DND-41 (cell line): ENCODE measurements around the gene PDCD6IP.

ENCODE experiments used
- ATAC-seq: fragments of 200-7000 bp; cut with Tn5 transposase; 3 replicates; pipeline ENCODE4 v1.9.1; 2021; ENCODE audit warnings: low read depth; ENCODE audit not compliant: insufficient read depth
- DNase-seq: peaks from one replicate; pipeline ENCODE4 v3.0.0-alpha.2; 2020
- H2AFZ ChIP-seq: 2 replicates; pipeline ENCODE4 v1.6.0; 2012; ENCODE audit warnings: low read depth, low read length
- H3K27ac ChIP-seq: 2 replicates; pipeline ENCODE4 v1.5.1; 2012; ENCODE audit warnings: low read length, inconsistent platforms
- H3K27me3 ChIP-seq: fragments of 200-600 bp; sonication (generic); 2 replicates; pipeline ENCODE4 v1.6.0; 2012; ENCODE audit warnings: low read length, mild to moderate bottlenecking, inconsistent platforms; ENCODE audit not compliant: insufficient read depth, poor library complexity
- H3K36me3 ChIP-seq: 2 replicates; pipeline ENCODE4 v1.5.1; 2012; ENCODE audit warnings: low read length, inconsistent platforms; ENCODE audit not compliant: insufficient read depth
- H3K4me1 ChIP-seq: 2 replicates; pipeline ENCODE4 v1.5.1; 2012; ENCODE audit warnings: mild to moderate bottlenecking, low read length; ENCODE audit not compliant: insufficient read depth
- H3K4me2 ChIP-seq: 2 replicates; pipeline ENCODE4 v1.6.0; 2012; ENCODE audit warnings: mild to moderate bottlenecking, moderate library complexity, low read length, inconsistent platforms; ENCODE audit not compliant: insufficient read depth
- H3K4me3 ChIP-seq, 2 experiments: fragments of 200-600 bp in 1 of 2; shearing (Covaris generic) in 1 of 2; 2 replicates each; pipeline ENCODE4 v1.5.1; 2012 to 2016; ENCODE audit warnings: inconsistent platforms in 2 of 2, low read length in 2 of 2, mild to moderate bottlenecking in 2 of 2, low read depth in 1 of 2, moderate library complexity in 1 of 2
- H3K79me2 ChIP-seq: 2 replicates; pipeline ENCODE4 v1.6.0; 2012; ENCODE audit warnings: low read length, inconsistent platforms; ENCODE audit not compliant: insufficient read depth
- H3K9ac ChIP-seq: 2 replicates; pipeline ENCODE4 v1.6.0; 2012; ENCODE audit warnings: low read depth, mild to moderate bottlenecking, inconsistent platforms, low read length, moderate library complexity
- H3K9me3 ChIP-seq: 2 replicates; pipeline ENCODE4 v1.5.1; 2012; ENCODE audit warnings: low read length, moderate library complexity, mild to moderate bottlenecking, inconsistent platforms; ENCODE audit not compliant: insufficient read depth, severe bottlenecking
- H4K20me1 ChIP-seq: 2 replicates; pipeline ENCODE4 v1.6.0; 2012; ENCODE audit warnings: low read length; ENCODE audit not compliant: insufficient read depth
- EZH2 ChIP-seq: IDR thresholded peaks from 3 replicates; pipeline ENCODE4 v1.6.1; 2012; ENCODE audit warnings: borderline replicate concordance, low read depth, mild to moderate bottlenecking, moderate library complexity, low read length, inconsistent platforms; ENCODE audit not compliant: severe bottlenecking
- TF ChIP-seq, protein P1 (sequence below): IDR thresholded peaks from 2 replicates; pipeline ENCODE4 v1.5.1; 2012; ENCODE audit warnings: borderline replicate concordance, low read length, moderate library complexity, mild to moderate bottlenecking; ENCODE audit not compliant: poor library complexity, severe bottlenecking; ENCODE audit errors: extremely low read depth

Gene PDCD6IP

DNA sequence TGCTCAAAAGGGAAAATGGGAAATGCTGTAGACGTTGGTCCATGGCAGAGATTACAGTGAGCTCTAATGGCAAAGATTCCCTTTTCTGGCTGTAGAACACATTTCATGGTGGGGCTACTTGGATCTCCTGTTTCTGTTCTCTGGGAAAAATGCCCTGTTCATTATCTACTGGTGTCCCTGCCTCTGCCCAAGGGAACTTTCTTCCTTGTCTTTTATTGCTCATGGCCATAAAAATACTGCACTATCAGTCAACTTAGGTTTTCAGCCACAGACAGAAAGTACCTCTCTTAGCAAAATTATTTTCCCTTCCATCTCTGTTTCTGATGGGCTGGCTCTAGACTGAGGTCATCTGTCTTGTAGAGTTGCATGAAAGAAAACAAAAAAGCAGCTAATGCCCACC, 98.9 kb downstream of the PDCD6IP start:
- H3K9me3 ChIP-seq, result no peaks in the 10 kb centered on the region
- H3K27ac ChIP-seq, result no peak overlapping the region
- no peak for ATAC-seq
- no peaks in the 10 kb centered on the region for H3K79me2 ChIP-seq
- no peak overlapping the region for H3K9ac ChIP-seq
- no peak for DNase-seq
- no peak overlapping the region for H3K4me2 ChIP-seq
- no peaks in the 10 kb centered on the region for H3K36me3 ChIP-seq
- no peaks in the 10 kb centered on the region for H4K20me1 ChIP-seq
- H2AFZ ChIP-seq, result no peak overlapping the region
- H3K4me3 ChIP-seq, result no peak overlapping the region
- no peaks in the 10 kb centered on the region for H3K27me3 ChIP-seq
- TF ChIP-seq, protein P1, sequence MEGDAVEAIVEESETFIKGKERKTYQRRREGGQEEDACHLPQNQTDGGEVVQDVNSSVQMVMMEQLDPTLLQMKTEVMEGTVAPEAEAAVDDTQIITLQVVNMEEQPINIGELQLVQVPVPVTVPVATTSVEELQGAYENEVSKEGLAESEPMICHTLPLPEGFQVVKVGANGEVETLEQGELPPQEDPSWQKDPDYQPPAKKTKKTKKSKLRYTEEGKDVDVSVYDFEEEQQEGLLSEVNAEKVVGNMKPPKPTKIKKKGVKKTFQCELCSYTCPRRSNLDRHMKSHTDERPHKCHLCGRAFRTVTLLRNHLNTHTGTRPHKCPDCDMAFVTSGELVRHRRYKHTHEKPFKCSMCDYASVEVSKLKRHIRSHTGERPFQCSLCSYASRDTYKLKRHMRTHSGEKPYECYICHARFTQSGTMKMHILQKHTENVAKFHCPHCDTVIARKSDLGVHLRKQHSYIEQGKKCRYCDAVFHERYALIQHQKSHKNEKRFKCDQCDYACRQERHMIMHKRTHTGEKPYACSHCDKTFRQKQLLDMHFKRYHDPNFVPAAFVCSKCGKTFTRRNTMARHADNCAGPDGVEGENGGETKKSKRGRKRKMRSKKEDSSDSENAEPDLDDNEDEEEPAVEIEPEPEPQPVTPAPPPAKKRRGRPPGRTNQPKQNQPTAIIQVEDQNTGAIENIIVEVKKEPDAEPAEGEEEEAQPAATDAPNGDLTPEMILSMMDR, result no peak
- TF ChIP-seq EZH2, result no peak
- no peaks in the 10 kb centered on the region for H3K4me1 ChIP-seq

DNA sequence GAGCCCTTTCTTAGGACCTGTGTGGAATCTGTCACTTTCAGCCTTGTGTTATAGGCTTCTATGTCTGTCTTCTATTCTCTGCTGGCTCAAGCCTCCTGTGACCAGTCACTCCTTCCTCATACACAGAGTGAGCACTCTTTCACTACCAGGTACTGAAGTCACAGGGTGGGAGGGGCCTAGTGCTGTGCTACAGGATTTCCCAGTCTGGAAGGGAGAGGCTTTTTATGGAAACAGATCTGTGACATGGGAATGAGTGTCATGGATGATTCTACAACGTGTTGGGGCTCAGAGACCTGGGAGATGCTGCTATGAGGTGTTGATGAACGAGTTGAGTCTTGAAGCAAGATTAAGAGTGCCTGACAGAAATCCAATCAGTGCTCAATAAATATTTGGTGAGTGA, 100.5 kb downstream of the PDCD6IP start:
- no peak overlapping the region for H2AFZ ChIP-seq
- H3K4me2 ChIP-seq, result no peak overlapping the region
- H3K36me3 ChIP-seq, result no peaks in the 10 kb centered on the region
- DNase-seq (no peak), ATAC-seq (no peak)
- H3K9me3 ChIP-seq, result no peaks in the 10 kb centered on the region
- TF ChIP-seq EZH2, result no peak
- TF ChIP-seq, protein P1, result no peak
- no peaks in the 10 kb centered on the region for H3K27me3 ChIP-seq
- no peaks in the 10 kb centered on the region for H4K20me1 ChIP-seq
- no peak overlapping the region for H3K4me3 ChIP-seq
- H3K79me2 ChIP-seq, result no peaks in the 10 kb centered on the region
- no peaks in the 10 kb centered on the region for H3K4me1 ChIP-seq
- no peak overlapping the region for H3K27ac ChIP-seq
- no peak overlapping the region for H3K9ac ChIP-seq

DNA sequence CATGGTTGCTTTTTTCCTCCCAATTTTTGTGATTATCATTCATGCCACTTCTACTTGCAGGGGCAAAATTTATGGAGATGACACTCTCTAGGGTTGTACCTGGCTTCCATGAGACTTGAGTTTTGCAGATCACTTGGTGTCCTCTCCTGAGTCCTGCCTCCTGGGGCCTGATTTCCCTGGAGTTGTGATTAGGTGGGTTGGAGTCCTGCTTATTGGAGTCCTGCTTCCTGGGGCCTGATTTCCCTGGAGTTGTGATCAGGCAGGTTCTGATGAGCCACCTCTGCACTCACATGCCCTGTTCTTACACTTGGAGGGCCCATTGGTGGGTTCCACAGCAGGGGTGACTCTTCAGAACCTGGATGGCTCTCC, 102.0 kb downstream of the PDCD6IP start:
- Histone ChIP-seq H3K9me3 (no peaks in the 10 kb centered on the region), H3K4me1 (no peaks in the 10 kb centered on the region), H3K27me3 (no peaks in the 10 kb centered on the region), H4K20me1 (no peaks in the 10 kb centered on the region), H3K36me3 (no peaks in the 10 kb centered on the region), H2AFZ (no peak overlapping the region), H3K79me2 (no peaks in the 10 kb centered on the region), H3K4me3 (no peak overlapping the region), H3K27ac (no peak overlapping the region), H3K9ac (no peak overlapping the region), H3K4me2 (no peak overlapping the region)
- TF ChIP-seq, protein P1, result no peak
- ATAC-seq (no peak), DNase-seq (no peak)
